ENCODE measurements around the gene ALMS1. TPM values are rescaled to one million over a fixed set of nuclear protein-coding genes. Genes with fewer than 3 reads are reported as not detected.

Gene ALMS1
- total RNA-seq, 1 experiment from 2014 or later = 19.5 TPM

GRCh38 chr2:73489053-73489452 is 103.4 kb downstream of the ALMS1 start:
- DNase-seq (ENCODE audit: low read depth, low spot score) (no peak), ATAC-seq (no peak)
- no peaks in the 10 kb centered on the region for H3K36me3 ChIP-seq (ENCODE audit: control insufficient read depth, insufficient read depth, low read length)
- TF ChIP-seq SIN3A (IDR thresholded peaks at IDR 0.05; ENCODE audit: borderline replicate concordance, insufficient read depth, low read depth, low read length) (no peak), TCF7L2 (IDR thresholded peaks at IDR 0.05; ENCODE audit: low read depth, low read length) (no peak), POLR2AphosphoS5 (IDR thresholded peaks at IDR 0.05; ENCODE audit: low read depth, low read length) (no peak)
- TF ChIP-seq, protein P1, sequence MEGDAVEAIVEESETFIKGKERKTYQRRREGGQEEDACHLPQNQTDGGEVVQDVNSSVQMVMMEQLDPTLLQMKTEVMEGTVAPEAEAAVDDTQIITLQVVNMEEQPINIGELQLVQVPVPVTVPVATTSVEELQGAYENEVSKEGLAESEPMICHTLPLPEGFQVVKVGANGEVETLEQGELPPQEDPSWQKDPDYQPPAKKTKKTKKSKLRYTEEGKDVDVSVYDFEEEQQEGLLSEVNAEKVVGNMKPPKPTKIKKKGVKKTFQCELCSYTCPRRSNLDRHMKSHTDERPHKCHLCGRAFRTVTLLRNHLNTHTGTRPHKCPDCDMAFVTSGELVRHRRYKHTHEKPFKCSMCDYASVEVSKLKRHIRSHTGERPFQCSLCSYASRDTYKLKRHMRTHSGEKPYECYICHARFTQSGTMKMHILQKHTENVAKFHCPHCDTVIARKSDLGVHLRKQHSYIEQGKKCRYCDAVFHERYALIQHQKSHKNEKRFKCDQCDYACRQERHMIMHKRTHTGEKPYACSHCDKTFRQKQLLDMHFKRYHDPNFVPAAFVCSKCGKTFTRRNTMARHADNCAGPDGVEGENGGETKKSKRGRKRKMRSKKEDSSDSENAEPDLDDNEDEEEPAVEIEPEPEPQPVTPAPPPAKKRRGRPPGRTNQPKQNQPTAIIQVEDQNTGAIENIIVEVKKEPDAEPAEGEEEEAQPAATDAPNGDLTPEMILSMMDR (IDR thresholded peaks at IDR 0.05) = no peak
- TF ChIP-seq, protein P2, sequence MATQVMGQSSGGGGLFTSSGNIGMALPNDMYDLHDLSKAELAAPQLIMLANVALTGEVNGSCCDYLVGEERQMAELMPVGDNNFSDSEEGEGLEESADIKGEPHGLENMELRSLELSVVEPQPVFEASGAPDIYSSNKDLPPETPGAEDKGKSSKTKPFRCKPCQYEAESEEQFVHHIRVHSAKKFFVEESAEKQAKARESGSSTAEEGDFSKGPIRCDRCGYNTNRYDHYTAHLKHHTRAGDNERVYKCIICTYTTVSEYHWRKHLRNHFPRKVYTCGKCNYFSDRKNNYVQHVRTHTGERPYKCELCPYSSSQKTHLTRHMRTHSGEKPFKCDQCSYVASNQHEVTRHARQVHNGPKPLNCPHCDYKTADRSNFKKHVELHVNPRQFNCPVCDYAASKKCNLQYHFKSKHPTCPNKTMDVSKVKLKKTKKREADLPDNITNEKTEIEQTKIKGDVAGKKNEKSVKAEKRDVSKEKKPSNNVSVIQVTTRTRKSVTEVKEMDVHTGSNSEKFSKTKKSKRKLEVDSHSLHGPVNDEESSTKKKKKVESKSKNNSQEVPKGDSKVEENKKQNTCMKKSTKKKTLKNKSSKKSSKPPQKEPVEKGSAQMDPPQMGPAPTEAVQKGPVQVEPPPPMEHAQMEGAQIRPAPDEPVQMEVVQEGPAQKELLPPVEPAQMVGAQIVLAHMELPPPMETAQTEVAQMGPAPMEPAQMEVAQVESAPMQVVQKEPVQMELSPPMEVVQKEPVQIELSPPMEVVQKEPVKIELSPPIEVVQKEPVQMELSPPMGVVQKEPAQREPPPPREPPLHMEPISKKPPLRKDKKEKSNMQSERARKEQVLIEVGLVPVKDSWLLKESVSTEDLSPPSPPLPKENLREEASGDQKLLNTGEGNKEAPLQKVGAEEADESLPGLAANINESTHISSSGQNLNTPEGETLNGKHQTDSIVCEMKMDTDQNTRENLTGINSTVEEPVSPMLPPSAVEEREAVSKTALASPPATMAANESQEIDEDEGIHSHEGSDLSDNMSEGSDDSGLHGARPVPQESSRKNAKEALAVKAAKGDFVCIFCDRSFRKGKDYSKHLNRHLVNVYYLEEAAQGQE (IDR thresholded peaks at IDR 0.05; ENCODE audit: insufficient read depth in 1 of 2, low read depth in 2 of 2, low read length in 1 of 2) = no peak
- no TSS peak for BruUV-seq (replicated peaks)
- H3K9me3 ChIP-seq (ENCODE audit: control insufficient read depth, insufficient read depth, low read depth, low read length) = no peaks in the 10 kb centered on the region
- no peak overlapping the region for H3K4me3 ChIP-seq (ENCODE audit: low read depth in 2 of 2, low read length in 2 of 2)
- ChIA-PET CTCF (no interaction called here), POLR2A (no interaction called here)
- H3K27ac ChIP-seq (ENCODE audit: low read length) = no peak overlapping the region
- in situ Hi-C loops (cut with HindIII; ENCODE audit: low pct_unique_long_range_greater_than_20kb, low sequenced_read_pairs) (no loop called here), intact Hi-C loops (cut with micrococcal nuclease; ENCODE audit: unreplicated experiment) (no loop called here)
- H3K4me1 ChIP-seq (ENCODE audit: control insufficient read depth, insufficient read depth, low read length) = no peaks in the 10 kb centered on the region
- H3K27me3 ChIP-seq (ENCODE audit: control insufficient read depth, insufficient read depth, low read length) = no peaks in the 10 kb centered on the region

DNA sequence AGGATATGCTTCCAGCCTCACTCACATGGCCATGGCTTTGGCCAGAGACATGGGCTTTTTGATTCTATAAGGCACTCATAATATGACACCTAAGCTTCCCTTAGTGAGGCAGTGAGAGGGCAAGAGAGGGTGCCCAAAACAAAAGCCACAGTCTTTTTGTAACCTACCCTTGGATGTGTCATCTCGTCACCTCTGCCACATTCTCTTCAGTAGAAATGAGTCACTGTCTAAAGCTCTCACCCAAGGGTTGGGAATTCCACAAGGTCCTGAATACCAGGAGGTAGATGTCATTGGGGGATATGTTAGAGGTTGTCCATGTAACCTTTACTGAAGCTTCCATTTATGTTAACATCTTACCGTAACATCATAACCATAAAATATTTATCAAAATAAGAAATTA is 108.4 kb downstream of the ALMS1 start:
- no peaks in the 10 kb centered on the region for H3K9me3 ChIP-seq (ENCODE audit: control insufficient read depth, insufficient read depth, low read depth, low read length)
- ATAC-seq = peak; percentile 69
- in situ Hi-C loops (cut with HindIII; ENCODE audit: low pct_unique_long_range_greater_than_20kb, low sequenced_read_pairs) = no loop called here
- no peak overlapping the region for H3K27ac ChIP-seq (ENCODE audit: low read length)
- no peaks in the 10 kb centered on the region for H3K36me3 ChIP-seq (ENCODE audit: control insufficient read depth, insufficient read depth, low read length)
- H3K27me3 ChIP-seq (ENCODE audit: control insufficient read depth, insufficient read depth, low read length) = no peaks in the 10 kb centered on the region
- BruUV-seq (replicated peaks) = no TSS peak
- ChIA-PET POLR2A (no interaction called here), CTCF (no interaction called here)
- DNase-seq (ENCODE audit: low read depth, low spot score) = no peak
- no peak overlapping the region for H3K4me3 ChIP-seq (ENCODE audit: low read depth in 2 of 2, low read length in 2 of 2)
- no peaks in the 10 kb centered on the region for H3K4me1 ChIP-seq (ENCODE audit: control insufficient read depth, insufficient read depth, low read length)
- TF ChIP-seq TCF7L2 (IDR thresholded peaks at IDR 0.05; ENCODE audit: low read depth, low read length) = no peak
- TF ChIP-seq POLR2AphosphoS5 (IDR thresholded peaks at IDR 0.05; ENCODE audit: low read depth, low read length) = no peak
- TF ChIP-seq, protein P1 (IDR thresholded peaks at IDR 0.05) = no peak
- TF ChIP-seq SIN3A (IDR thresholded peaks at IDR 0.05; ENCODE audit: borderline replicate concordance, insufficient read depth, low read depth, low read length) = no peak
- TF ChIP-seq, protein P2 (IDR thresholded peaks at IDR 0.05; ENCODE audit: insufficient read depth in 1 of 2, low read depth in 2 of 2, low read length in 1 of 2) = no peak
- intact Hi-C loops (cut with micrococcal nuclease; ENCODE audit: unreplicated experiment) = no loop called here

All from Panc1 (cell line).